Astrocyte (in vitro differentiated cells and primary cell): ENCODE measurements around the gene SCYL1. TPM values are rescaled to one million over a fixed set of nuclear protein-coding genes. Genes with fewer than 3 reads are reported as not detected.

ENCODE experiments used
- DNase-seq: peaks from one replicate; pipeline ENCODE4 v3.0.0-alpha.2; 2010; ENCODE audit warnings: low read depth
- FAIRE-seq: peaks from 2 replicates; lab custom pipeline; 2011; peaks lifted over from hg19 to GRCh38; lab: Jason Lieb, UNC
- H2AFZ ChIP-seq: 2 replicates; pipeline ENCODE4 v1.6.0; 2012; ENCODE audit warnings: low read depth, low read length, inconsistent platforms
- H3K27ac ChIP-seq: 2 replicates; pipeline ENCODE4 v1.5.1; 2011; ENCODE audit warnings: low read depth, low read length, inconsistent platforms
- H3K27me3 ChIP-seq: 2 replicates; pipeline ENCODE4 v1.6.0; 2011; ENCODE audit warnings: low read length, inconsistent platforms; ENCODE audit not compliant: insufficient read depth
- H3K36me3 ChIP-seq: 2 replicates; pipeline ENCODE4 v1.5.1; 2011; ENCODE audit warnings: low read length, inconsistent platforms; ENCODE audit not compliant: insufficient read depth
- H3K4me1 ChIP-seq: 2 replicates; pipeline ENCODE4 v1.5.1; 2011; ENCODE audit warnings: low read length, inconsistent platforms; ENCODE audit not compliant: insufficient read depth
- H3K4me2 ChIP-seq: 2 replicates; pipeline ENCODE4 v1.6.0; 2012; ENCODE audit warnings: low read length, inconsistent platforms
- H3K4me3 ChIP-seq: 2 replicates; pipeline ENCODE4 v1.5.1; 2011; ENCODE audit warnings: low read depth, mild to moderate bottlenecking, low read length, inconsistent platforms; ENCODE audit not compliant: insufficient read depth
- H3K79me2 ChIP-seq: 2 replicates; pipeline ENCODE4 v1.6.0; 2012; ENCODE audit warnings: mild to moderate bottlenecking, low read length, inconsistent platforms; ENCODE audit not compliant: insufficient read depth
- H3K9ac ChIP-seq: 2 replicates; pipeline ENCODE4 v1.6.0; 2012; ENCODE audit warnings: mild to moderate bottlenecking, low read length, inconsistent platforms
- H3K9me3 ChIP-seq: 2 replicates; pipeline ENCODE4 v1.5.1; 2012; ENCODE audit warnings: low read depth, mild to moderate bottlenecking, low read length, inconsistent platforms; ENCODE audit not compliant: insufficient read depth
- H4K20me1 ChIP-seq: 2 replicates; pipeline ENCODE4 v1.6.0; 2012; ENCODE audit warnings: low read length, inconsistent platforms; ENCODE audit not compliant: insufficient read depth
- H3K27ac Mint-ChIP-seq: one replicate; pipeline ENCODE4 v1.8.0; 2021; ENCODE audit warnings: mild to moderate bottlenecking, mixed read lengths; ENCODE audit not compliant: unreplicated experiment
- H3K27me3 Mint-ChIP-seq: one replicate; pipeline ENCODE4 v1.8.0; 2021; ENCODE audit warnings: low read depth, mixed read lengths; ENCODE audit not compliant: unreplicated experiment
- H3K36me3 Mint-ChIP-seq: one replicate; pipeline ENCODE4 v1.8.0; 2021; ENCODE audit warnings: low read depth, mixed read lengths; ENCODE audit not compliant: unreplicated experiment
- H3K4me1 Mint-ChIP-seq: one replicate; pipeline ENCODE4 v1.8.0; 2021; ENCODE audit warnings: low read depth, mixed read lengths; ENCODE audit not compliant: unreplicated experiment
- H3K4me3 Mint-ChIP-seq: one replicate; pipeline ENCODE4 v1.8.0; 2021; ENCODE audit warnings: mild to moderate bottlenecking, moderate library complexity, mixed read lengths; ENCODE audit not compliant: unreplicated experiment
- H3K9me3 Mint-ChIP-seq: one replicate; pipeline ENCODE4 v1.8.0; 2021; ENCODE audit warnings: mild to moderate bottlenecking, mixed read lengths; ENCODE audit not compliant: unreplicated experiment
- CTCF ChIP-seq: IDR thresholded peaks from 2 replicates; pipeline ENCODE4 v1.5.1; 2011; ENCODE audit warnings: low read depth, mild to moderate bottlenecking, inconsistent platforms, low read length, moderate library complexity; ENCODE audit not compliant: insufficient read depth
- EZH2 ChIP-seq: IDR thresholded peaks from 2 replicates; pipeline ENCODE4 v1.6.1; 2012; ENCODE audit warnings: mild to moderate bottlenecking, low read length, inconsistent platforms; ENCODE audit not compliant: insufficient read depth
- total RNA-seq: library from RNA; stranded (reverse); gene quantifications from 2 replicates; pipeline ENCODE4 v1.2.1, GENCODE V29; 2021

The SCYL1 gene
- total RNA-seq, 1 donor from 2014 or later = 106 TPM

- FAIRE-seq (no peak), DNase-seq (no peak)
- peak overlapping the region; percentile 58 for H3K4me3 ChIP-seq
- H3K79me2 ChIP-seq = peaks cover 37% of the 10 kb centered on the region
- Mint-ChIP-seq H3K4me1 (peaks cover 30% of the 10 kb centered on the region), H3K27ac (peak overlapping the region; percentile 90), H3K36me3 (peaks cover 4% of the 10 kb centered on the region), H3K4me3 (peak overlapping the region; percentile 83), H3K9me3 (no peaks in the 10 kb centered on the region), H3K27me3 (peaks cover 11% of the 10 kb centered on the region)
- H3K4me2 ChIP-seq = peak overlapping the region; percentile 94
- H3K9ac ChIP-seq = peak overlapping the region; percentile 84
- H4K20me1 ChIP-seq = peaks cover 31% of the 10 kb centered on the region
- peaks cover 67% of the 10 kb centered on the region for H3K4me1 ChIP-seq
- peak overlapping the region; percentile 55 for H3K27ac ChIP-seq
- peaks cover 2% of the 10 kb centered on the region for H3K36me3 ChIP-seq
- H2AFZ ChIP-seq = no peak overlapping the region
- no peaks in the 10 kb centered on the region for H3K27me3 ChIP-seq
- H3K9me3 ChIP-seq = no peaks in the 10 kb centered on the region
- TF ChIP-seq CTCF = no peak
- no peak for TF ChIP-seq EZH2
These were observed 32.6 kb downstream of the SCYL1 start for GRCh38 chr11:65557280-65558001.

- Mint-ChIP-seq H3K4me3 (peak within 1 kb of the TSS; percentile 83), H3K36me3 (peaks cover 2% of the 10 kb centered on the region), H3K4me1 (peaks cover 30% of the 10 kb centered on the region), H3K27ac (peak within 1 kb of the TSS; percentile 90), H3K27me3 (peaks cover 9% of the 10 kb centered on the region), H3K9me3 (no peaks in the 10 kb centered on the region)
- Histone ChIP-seq H2AFZ (no peak within 1 kb of the TSS), H3K27ac (peak within 1 kb of the TSS; percentile 92), H3K9me3 (no peaks in the 10 kb centered on the region), H3K27me3 (no peaks in the 10 kb centered on the region), H3K79me2 (peaks cover 37% of the 10 kb centered on the region), H3K4me3 (peak within 1 kb of the TSS; percentile 58), H3K4me1 (peaks cover 67% of the 10 kb centered on the region), H3K36me3 (no peaks in the 10 kb centered on the region), H3K4me2 (peak within 1 kb of the TSS; percentile 94), H4K20me1 (peaks cover 24% of the 10 kb centered on the region), H3K9ac (peak within 1 kb of the TSS; percentile 84)
- peak; percentile 68 for DNase-seq
- FAIRE-seq = no peak
- TF ChIP-seq CTCF = no peak
- no peak for TF ChIP-seq EZH2
These were observed 33.4 kb downstream of the SCYL1 start, which contains the start of gene LTBP3 for GRCh38 chr11:65558002-65558929. Gene LTBP3, minus strand, starts transcription at chr11:65558359. Its CDS starts 400 bp downstream, at chr11:65557959.
